ENCODE data around the gene RALGDS.
"Not testable (repeated sequence)": the region's sequence is repeated elsewhere in the genome, so short reads cannot be mapped to it uniquely, and the experiment has no call there.

Gene RALGDS

GRCh38 chr9:133107961-133108793 is 12.9 kb downstream of the RALGDS start:
- no peak for DNase-seq (ENCODE audit: low read depth, low spot score)

- no peak for DNase-seq (ENCODE audit: low read depth, low spot score)
These were observed 13.8 kb downstream of the RALGDS start for GRCh38 chr9:133107245-133107722.

GRCh38 chr9:133106511-133107244 is 14.4 kb downstream of the RALGDS start:
- no peak for DNase-seq (ENCODE audit: low read depth, low spot score)

- no peak for DNase-seq (ENCODE audit: low read depth, low spot score)
These were observed 15.6 kb downstream of the RALGDS start for GRCh38 chr9:133105461-133105770.

- DNase-seq (ENCODE audit: low read depth, low spot score) = no peak
These were observed 16.2 kb downstream of the RALGDS start for GRCh38 chr9:133104718-133105460.

GRCh38 chr9:133103987-133104505 is 17.0 kb downstream of the RALGDS start:
- DNase-seq (ENCODE audit: low read depth, low spot score) = no peak

GRCh38 chr9:133103183-133103986 is 17.7 kb downstream of the RALGDS start:
- peak; percentile 33 for DNase-seq (ENCODE audit: low read depth, low spot score)

GRCh38 chr9:133102190-133103021 is 18.6 kb downstream of the RALGDS start:
- DNase-seq (ENCODE audit: low read depth, low spot score) = no peak

- no peak for DNase-seq (ENCODE audit: low read depth, low spot score)
These were observed 19.5 kb downstream of the RALGDS start for GRCh38 chr9:133101356-133102189.

GRCh38 chr9:133100506-133101355 is 20.3 kb downstream of the RALGDS start:
- no peak for DNase-seq (ENCODE audit: low read depth, low spot score)

- no peak for DNase-seq (ENCODE audit: low read depth, low spot score)
These were observed 21.1 kb downstream of the RALGDS start for GRCh38 chr9:133099726-133100505.

GRCh38 chr9:133098871-133099270 is 22.2 kb downstream of the RALGDS start:
- no peak for DNase-seq (ENCODE audit: low read depth, low spot score)

GRCh38 chr9:133098104-133098754 is 22.8 kb downstream of the RALGDS start:
- no peak for DNase-seq (ENCODE audit: low read depth, low spot score)

GRCh38 chr9:133094842-133095393 is 26.1 kb downstream of the RALGDS start:
- DNase-seq (ENCODE audit: low read depth, low spot score) = no peak

- DNase-seq (ENCODE audit: low read depth, low spot score) = not testable (repeated sequence)
These were observed 26.7 kb downstream of the RALGDS start for GRCh38 chr9:133094351-133094750.

GRCh38 chr9:133090752-133091385 is 30.2 kb downstream of the RALGDS start:
- DNase-seq (ENCODE audit: low read depth, low spot score) = no peak

All from activated CD4-positive, CD25-positive, alpha-beta regulatory T cell treated with anti-CD3 and anti-CD28 coated beads, Interleukin-2, amount 50 U/mL, for 16 hours (primary cell).